ENCODE data around the gene CTXN3.

DNA sequence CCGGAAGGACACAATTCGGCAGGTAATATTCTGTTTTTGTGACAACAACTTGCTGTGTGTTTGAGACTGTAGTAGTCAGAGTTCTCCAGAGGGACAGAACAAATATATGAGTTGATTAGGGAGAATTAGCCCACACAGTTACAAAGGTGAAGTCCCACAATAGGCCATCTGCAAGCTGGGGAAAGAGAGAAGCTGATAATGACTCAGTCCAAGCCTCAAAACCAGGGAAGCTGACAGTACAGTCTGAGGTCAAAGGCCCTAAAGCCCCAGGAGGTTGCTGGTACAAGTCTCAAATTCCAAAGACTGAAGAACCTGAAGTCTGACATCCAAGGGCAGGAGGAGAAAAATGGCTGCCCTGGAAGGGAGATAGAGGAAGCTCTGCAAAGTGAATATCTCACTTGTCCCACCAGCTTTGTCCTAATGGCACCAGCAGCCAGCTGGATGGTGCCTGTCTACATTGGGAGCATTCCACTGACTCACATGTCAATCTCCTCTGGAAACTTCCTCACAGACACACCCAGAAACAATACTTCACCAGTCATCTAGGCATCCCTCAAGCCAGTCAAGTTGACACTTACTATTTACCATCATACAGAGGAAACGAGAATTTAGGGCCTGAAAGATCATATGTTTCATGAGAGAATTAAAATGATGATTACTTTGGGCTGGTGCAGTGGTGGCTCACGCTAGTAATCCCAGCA lies 36.3 kb upstream of the CTXN3 start:
- TF ChIP-seq, protein P1, sequence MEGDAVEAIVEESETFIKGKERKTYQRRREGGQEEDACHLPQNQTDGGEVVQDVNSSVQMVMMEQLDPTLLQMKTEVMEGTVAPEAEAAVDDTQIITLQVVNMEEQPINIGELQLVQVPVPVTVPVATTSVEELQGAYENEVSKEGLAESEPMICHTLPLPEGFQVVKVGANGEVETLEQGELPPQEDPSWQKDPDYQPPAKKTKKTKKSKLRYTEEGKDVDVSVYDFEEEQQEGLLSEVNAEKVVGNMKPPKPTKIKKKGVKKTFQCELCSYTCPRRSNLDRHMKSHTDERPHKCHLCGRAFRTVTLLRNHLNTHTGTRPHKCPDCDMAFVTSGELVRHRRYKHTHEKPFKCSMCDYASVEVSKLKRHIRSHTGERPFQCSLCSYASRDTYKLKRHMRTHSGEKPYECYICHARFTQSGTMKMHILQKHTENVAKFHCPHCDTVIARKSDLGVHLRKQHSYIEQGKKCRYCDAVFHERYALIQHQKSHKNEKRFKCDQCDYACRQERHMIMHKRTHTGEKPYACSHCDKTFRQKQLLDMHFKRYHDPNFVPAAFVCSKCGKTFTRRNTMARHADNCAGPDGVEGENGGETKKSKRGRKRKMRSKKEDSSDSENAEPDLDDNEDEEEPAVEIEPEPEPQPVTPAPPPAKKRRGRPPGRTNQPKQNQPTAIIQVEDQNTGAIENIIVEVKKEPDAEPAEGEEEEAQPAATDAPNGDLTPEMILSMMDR (IDR thresholded peaks at IDR 0.05; ENCODE audit: extremely low read depth in 1 of 2, insufficient read depth in 1 of 2, low read depth in 1 of 2, low read length in 2 of 2): no peak
- TF ChIP-seq EZH2 (IDR thresholded peaks at IDR 0.05; ENCODE audit: borderline replicate concordance, low read depth, low read length, severe bottlenecking) (no peak), POLR2AphosphoS5 (IDR thresholded peaks at IDR 0.05; ENCODE audit: insufficient read depth, low read depth, low read length) (no peak), POLR2A (IDR thresholded peaks at IDR 0.05; ENCODE audit: low read depth, low read length) (no peak), JUN (IDR thresholded peaks at IDR 0.05; ENCODE audit: borderline replicate concordance, insufficient read depth, insufficient read length, low read depth) (no peak), GATA2 (IDR thresholded peaks at IDR 0.05; ENCODE audit: insufficient read depth, insufficient read length, low read depth, low read length) (no peak)
- TF ChIP-seq, protein P2, sequence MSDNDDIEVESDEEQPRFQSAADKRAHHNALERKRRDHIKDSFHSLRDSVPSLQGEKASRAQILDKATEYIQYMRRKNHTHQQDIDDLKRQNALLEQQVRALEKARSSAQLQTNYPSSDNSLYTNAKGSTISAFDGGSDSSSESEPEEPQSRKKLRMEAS (IDR thresholded peaks at IDR 0.05; ENCODE audit: insufficient read depth, insufficient read length): no peak
